HG03520 (cell line): ENCODE results near the gene PERP.
A peak's percentile ranks its signal among the peaks of the same experiment; 100 is the strongest.
"Not testable (repeated sequence)": the region's sequence is repeated elsewhere in the genome, so short reads cannot be mapped to it uniquely, and the experiment has no call there.

Experiments
- ATAC-seq: cut with Tn5 transposase; IDR thresholded peaks from one replicate; pipeline ENCODE4 v1.9.1; 2021; ENCODE audit warnings: mild to moderate bottlenecking, moderate library complexity; ENCODE audit not compliant: unreplicated experiment

Gene PERP

DNA sequence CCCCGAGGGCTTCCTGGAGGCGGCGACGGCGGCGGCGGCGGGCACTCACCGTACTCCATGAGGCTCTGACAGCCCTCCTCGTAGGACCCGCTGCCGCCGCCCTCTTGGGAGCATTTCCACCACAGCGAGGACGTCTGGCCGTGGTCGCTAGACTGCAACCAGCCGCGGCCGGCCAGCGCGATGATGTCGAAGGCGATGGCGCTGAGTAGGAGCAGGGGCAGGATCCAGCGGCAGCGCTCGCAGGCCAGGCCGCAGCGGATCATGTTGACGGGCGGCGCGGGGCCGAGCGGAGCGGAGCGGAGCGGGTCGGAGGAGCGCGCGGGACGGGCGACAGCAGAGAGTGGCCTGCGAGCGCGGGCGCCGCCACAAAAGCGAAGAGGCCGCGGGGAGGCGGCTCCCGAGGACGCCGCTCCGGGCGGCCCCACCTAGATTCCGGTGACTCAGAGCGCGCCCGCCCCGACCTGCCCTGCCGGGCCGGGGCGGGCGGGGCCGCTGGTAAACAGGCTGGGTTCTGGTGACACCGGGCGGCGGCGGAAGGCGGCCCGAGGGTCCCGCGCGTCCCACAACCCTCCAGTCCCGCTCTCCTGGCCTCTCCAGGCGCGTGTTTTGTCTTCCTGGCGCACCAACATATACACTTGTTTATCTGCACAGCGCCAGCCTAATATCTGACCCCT lies at the start of gene PERP:
PERP (minus strand) TSS at position 342 of the 674 bp plus-strand sequence; CDS start at position 263, 79 bp downstream.
- ATAC-seq, result peak; percentile 63

DNA sequence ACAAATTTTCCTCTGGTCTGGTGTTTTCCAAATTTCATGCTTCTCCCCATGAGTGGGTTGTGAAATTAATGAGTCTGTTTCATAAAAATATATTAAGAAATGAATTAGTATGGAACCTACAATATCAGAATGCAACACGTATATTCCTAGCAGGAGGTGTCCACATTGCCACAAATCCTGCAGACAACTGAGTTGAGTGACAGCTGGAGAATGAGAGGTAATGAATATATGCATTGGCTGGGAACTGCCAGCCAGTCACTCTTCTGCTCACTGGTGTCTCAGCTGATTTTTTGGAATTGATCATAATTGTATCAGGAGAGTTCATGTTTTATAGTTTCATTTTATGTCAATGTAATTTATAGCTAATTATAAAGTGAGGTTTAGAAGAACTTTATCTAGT lies 48.2 kb upstream of the PERP start:
- no peak for ATAC-seq

DNA sequence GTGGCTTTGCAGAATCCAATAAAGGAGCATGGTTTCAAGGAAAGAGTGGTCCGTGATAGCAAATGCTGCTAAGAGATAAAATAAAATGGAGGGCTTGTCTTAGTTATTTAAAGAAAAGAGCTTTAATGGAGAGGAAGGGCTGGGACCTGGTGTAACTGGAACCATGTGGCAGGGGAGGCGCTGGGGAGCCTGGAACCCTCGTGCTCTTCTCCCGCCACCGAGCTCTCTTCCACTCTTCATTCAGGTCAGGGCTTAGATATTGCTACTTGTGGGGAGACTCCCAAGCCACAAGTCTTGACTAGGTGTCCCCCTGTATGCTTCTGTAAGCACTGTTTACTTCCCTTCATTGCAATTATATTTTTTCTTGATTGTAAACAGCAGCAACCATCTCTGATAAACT lies 39.3 kb upstream of the PERP start:
- ATAC-seq, result no peak

DNA sequence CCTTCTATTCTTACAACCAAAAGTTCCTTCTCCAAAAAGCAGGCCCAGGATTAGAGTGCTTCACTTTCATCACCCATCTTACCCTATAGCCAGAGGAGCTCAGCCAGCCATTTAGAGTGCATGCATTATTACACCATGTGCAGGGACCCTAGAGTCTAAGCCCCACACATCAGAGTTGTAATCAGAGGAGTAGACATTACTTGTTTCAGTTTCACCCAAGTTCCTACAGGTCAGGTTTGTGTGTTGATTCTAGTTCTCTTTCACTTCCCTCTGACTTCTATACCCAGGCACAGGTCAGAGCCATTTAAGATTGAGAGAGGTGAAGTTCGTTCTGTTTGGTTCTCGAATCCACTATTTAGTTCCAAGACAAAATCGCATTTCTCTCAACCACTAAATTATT lies 38.2 kb upstream of the PERP start:
- peak; percentile 84 for ATAC-seq

DNA sequence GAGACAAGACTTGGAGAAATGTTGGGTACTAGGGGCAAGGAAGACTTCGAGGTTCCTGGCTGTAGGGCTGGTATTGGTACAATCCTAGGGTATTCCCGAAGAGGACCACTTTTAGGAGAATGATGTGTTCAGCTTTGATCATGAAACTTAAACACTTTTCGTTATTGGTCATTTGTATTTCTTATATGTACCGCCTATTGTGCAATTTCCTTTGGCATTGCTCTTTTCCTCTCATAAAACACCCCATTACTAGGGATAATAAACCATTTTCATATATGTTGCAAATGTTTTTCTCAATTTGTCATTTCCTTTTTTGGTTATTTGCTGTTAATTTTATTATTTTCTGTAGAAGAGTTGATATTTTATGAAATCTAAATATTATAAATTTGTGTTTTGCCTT lies 35.6 kb upstream of the PERP start:
- ATAC-seq, result no peak

DNA sequence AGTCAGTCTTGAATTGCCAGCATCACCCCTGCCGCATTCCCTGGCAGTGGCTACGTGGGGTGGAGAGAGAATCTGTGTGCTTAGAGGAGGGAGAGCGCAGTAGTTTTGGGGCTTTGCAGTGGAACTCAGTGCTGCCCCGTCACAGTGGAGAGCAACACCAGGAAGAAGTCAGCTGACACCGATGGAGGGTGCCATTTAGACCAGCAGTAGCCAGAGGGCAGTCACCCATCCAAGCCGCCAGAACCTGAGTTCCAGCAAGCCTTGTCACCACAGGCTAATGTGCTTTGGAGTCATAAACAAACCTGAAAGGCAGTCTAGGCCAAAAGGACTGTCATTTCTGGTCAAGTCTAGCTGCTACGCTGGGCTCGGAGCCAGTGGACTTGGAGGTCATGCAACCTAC lies 22.0 kb upstream of the PERP start:
- no peak for ATAC-seq

DNA sequence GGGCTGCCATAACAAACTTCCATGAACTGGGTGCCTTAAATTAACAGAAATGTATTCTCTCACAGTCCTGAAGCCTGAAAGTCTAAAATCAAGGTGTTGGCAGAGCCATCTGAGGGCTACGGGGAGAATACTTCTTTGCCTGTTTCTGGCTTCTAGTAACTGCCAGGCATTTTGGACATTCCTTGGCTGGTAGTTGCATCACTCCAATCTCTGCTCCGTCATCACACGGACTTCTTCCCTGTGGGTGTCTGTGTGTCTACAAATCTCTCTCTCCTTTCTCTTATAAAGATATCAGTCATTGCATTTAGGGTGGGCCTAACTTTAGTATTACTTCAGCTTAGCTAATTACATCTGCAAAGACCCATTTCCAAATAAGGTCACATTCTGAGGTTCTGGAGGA lies 20.9 kb upstream of the PERP start:
- no peak for ATAC-seq

DNA sequence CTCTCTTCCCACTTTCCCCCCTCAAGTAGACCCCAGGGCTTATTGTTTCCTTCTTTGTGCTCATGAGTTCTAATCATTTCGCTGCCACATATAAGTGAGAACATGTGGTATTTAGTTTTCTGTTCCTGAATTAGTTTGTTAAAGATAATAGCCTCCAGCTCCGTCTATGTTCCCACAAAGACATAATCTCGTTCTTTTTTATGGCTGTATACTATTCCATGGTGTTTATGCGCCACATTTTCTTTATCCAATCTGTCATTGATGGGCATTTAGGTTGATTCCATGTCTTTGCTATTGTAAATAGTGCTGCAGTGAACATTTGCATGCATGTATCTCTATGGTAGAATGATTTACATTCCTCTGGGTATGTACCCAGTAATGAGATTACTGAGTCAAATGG lies 16.9 kb upstream of the PERP start:
- ATAC-seq, result no peak

DNA sequence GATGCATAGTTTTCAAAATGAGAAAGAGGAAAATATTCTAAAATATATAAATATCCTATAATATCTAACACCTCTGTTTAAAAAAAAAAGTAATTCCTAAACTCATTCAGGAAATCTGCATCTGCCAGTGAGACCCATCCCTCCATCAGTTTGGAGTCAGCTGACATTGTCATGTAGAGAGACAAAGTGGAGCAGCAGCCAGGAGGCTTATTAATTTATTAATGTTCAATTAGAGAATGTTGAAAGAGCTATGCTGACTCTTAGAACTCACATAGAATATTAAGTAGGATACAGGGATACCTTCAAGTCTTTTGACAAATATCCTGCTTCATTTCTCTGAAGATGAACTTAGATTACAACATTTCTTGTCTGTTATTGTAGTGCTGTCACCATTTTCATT lies 12.8 kb upstream of the PERP start:
- ATAC-seq, result no peak

DNA sequence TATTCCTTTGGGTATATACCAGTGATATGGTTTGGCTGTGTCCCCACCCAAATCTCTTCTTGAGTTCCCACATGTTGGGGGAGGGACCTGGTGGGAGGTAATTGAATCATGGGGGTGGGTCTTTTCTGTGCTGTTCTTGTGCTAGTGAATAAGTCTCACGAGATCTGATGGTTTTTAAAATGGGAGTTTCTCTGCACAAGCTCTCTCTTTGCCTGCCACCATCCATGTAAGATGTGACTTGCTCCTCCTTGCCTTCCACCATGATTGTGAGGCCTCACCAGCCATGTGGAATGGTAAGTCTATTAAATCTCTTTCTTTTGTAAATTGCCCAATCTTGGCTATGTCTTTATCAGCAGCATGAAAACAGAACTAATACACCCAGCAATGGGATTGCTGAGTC lies 12.0 kb upstream of the PERP start:
- ATAC-seq, result not testable (repeated sequence)

DNA sequence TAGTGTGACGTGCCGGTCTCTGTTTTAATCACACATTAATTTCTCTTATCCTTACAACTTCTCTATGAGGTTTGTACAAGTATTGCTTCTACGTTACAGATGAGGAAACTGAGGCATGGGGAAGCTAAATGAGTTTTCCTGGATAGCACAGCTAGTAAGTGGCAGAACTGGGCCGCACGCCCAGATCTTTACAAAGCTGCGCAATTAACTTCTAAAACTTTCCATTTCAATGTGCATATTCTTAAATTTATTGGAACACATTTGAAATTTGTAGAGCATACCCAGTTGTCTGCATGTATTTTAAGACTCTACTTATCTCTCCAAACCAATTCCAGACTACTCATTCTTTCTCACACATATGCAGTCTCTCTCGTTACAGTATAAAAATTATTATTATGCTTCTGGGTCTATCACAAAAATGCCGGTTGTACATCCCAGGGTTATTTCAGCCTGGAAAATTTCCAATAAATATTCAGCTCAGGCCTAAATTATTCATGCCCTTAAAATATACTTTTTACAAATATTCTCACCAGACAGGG lies 10.2 kb upstream of the PERP start:
- no peak for ATAC-seq

DNA sequence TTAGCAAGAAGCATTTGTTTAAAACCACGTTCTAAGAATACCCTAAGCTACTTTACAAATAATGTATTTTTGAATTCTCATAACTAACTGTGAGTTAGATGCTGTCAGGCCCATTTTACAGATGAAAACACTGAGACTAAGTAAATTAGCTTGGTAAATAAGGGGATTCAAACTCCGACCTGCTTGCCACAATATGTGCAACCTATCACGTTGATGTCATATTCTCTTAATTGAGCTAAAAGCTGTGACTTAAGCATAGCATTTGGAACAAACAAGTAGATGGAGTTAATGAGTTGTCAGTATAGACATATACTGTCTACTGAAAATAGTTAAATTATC lies 9.4 kb upstream of the PERP start:
- no peak for ATAC-seq

DNA sequence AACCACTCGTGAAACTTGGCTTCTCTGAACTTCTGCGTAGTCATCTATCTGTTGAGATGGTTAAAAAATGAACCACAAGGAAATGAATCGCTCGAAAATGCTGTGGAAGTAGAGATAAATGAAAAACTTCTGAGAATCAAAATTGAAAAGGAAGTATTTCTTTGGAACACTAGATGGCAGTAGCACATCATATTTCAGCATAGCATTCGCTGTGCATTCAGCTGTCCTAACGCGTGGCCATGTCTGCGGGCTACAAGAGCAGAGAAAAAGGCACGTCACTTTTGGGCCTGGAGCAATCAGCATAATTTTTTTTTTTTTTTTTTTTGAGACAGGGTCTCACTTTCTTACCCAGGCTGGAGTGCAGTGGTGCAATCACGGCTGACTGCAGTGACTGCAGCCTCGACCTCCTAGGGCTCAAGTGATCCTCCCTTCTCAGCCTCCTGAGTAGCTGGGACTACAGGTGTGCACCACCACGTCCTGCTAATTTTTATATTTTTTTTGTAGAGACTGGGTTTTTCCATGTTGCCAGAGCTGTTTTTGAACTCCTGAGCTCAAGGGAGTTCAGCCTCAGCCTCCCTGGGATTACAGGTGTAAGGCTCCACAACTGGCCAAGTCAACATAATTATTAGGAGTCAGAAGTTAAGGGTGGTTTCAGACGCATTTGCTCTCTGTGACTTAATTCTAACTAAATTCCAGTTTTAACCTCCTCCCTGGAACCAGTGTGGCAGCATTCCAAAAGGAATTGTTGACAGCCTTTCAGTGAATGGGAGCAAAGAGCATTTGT lies 8.8 kb upstream of the PERP start:
- ATAC-seq, result peak; percentile 71

DNA sequence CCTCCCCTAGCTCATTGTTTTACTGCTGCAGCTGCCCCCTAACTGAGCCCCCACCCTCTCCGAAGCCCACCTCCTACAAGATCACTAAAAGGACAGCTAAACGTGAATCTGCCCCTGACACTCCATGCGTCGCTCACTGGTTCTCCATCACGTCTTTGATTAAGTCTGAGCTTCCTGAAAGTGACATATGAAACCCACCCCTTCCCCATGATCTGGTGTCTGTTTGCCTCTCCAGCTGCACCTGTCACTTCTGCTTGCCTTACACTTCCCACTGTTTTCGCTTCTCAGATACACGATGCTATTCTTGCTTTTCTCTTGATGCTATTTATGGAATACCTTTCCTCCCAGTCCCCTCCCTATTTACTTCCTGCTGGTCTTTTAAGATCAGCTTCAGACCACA lies 8.0 kb upstream of the PERP start:
- no peak for ATAC-seq

DNA sequence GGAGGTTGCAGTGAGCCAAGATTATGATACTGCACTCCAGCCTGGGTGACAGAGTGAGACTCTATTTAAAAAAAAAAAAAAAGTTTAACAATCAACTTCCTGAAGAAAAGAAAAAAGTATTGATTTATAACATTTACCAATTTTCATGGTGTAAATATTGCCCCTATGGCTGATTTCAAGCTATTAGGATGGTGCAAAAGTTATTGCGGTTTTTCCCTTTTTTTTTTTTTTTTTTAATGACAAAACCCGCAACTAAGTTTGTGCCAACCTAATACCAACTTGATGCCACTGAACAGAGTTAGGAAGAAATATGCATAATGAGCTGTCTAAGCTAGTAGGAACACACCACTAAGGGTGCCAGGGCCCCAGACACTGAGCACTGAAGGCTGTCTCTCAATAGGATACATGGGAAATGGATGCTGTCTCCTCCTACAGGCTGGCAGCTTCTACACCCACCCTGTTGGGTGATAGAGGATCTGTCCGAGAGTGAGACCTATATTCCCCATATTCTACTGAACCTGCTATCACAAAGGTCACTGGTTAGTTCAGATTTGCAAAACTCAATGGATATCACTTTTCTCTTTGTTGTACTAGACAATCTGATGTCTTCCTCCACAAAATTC lies 6.5 kb upstream of the PERP start:
- no peak for ATAC-seq

DNA sequence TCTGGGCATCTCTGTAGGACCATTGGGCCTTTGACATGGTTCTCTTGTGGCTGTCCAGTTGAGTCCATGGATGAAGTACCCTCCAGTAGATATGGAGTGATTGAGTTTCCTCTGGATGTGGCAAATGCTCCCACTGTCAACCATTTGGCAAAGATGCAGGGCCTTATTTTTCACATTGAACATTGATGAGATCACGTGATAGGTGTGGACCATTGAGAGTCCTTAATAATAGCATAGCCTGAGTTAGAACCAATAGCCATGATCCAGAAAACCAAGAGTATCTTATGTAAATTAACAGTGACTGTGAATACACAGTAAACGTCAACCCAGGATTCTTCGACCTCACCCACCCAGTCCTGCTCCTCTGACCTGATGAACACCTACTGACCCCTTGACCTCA lies 3.0 kb upstream of the PERP start:
- no peak for ATAC-seq

DNA sequence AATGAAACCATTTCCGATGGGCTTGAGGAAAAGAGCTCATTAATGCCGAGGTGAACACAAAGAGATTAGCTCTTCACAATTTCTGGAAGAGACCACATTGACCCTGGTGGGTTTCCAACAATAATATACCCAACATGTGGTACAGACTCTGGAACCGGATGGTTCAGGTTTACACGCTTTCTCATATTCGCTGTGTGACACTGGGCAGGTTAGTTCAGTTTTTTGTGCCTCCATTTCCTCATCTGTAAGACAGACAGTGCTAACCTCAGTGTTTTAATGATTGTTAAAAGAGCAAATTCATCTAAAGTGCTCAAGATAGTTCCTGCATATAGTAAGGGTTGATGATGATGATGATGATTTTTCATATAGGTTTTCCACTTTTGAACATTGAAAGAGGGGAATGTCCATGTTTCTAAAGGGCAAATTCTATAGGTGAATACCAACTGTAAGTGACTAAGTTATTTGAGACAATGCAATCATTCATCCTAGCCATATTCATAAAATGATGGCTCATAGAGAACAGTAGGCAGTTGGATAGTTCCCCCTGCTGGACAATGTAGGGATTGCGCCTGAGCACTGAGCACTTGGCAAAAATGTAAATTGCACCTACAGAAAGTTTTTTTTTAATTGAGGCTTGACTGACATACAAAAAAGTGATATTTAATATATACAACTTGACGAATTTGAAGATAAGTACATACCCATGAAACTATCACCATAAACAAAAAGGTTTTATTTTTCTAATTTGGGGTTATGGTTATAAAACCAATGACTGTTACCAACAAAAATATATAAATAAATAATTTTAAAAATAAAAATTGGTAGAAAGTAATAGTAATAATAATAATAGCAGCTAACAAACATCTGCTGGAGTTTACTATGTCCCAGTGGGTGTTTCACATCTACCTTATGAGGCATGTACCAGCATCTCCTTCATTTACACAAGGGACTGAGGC lies 2.1 kb upstream of the PERP start:
- ATAC-seq, result no peak

DNA sequence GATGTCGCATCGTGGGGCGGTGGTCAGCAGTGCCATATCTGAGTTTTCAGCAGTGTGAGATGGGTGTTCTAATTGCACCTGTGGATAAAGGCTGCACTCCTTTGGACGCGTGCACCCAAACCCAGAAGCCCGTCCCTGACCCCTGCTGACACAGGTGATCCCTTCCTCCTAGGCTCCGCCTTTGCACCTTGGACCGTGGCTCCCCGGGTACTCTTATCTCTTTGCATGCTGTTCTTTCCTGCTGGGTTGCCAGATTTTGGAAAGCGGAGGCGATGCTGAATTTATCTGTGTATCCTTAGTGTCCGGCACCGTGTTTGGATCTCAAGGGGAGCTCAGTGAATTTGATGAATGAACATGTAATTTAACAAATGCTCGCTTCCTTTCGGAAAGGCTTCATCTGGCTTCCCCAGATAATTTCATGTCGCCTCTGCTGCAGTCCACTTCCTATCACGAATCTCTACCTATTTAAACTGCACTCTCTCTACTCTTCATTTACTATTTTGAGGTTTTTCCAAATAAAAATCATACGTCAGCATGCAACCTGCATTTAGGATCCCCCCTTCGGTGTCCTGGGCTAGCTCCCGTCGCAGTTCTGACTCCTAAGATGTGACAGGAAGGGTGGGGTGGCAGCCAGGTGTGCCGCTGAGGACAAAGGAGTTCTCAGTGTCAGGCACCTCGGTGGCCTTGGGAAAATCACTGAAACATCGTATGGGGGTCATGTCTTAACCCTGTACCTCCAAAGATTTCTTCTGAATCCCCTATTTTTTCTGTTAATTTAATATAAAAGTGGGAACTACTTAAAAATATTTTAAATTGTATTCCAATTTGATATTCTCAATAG lies 753 bp upstream of the PERP start:
- ATAC-seq, result peak; percentile 21

DNA sequence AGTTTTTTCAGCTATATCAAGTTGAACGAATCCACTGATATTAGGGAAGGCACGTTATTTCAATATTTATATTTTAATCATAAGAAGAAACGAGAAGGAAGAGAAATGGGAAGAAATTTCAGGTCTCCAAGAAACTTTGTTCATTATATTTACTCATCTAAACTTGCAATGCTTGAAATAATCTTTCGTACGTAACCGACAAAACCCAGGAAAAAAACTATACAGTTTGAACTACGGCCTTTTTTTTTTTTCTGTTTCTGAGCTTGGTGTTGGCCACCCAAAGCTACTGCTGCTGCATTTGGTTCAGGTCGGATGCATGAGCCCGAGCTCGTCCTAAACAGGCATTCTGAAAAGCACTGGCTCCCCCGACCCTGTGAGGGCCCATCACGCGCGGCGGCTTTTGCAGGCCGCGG lies 548 bp downstream of the PERP start:
- no peak for ATAC-seq
